GM19467 (cell line): ENCODE results near the gene CAMKMT.

Experiments used
- ATAC-seq: cut with Tn5 transposase; IDR thresholded peaks from one replicate; pipeline ENCODE4 v1.9.1; 2021; ENCODE audit warnings: mild to moderate bottlenecking, moderate library complexity; ENCODE audit not compliant: unreplicated experiment

The CAMKMT gene

GRCh38 chr2:44723921-44724320 is 362.2 kb downstream of the CAMKMT start:
- ATAC-seq: no peak

GRCh38 chr2:44730593-44730992 is 368.8 kb downstream of the CAMKMT start:
- ATAC-seq: no peak

- peak; percentile 82 for ATAC-seq
Observed at GRCh38 chr2:44731505-44731904, 369.8 kb downstream of the CAMKMT start.

- ATAC-seq: no peak
Observed at GRCh38 chr2:44736270-44736942, 374.7 kb downstream of the CAMKMT start.

GRCh38 chr2:44740678-44741077 is 378.9 kb downstream of the CAMKMT start:
- ATAC-seq: no peak

GRCh38 chr2:44741507-44741906 is 379.8 kb downstream of the CAMKMT start:
- ATAC-seq: no peak

- no peak for ATAC-seq
Observed at GRCh38 chr2:44742057-44742456, 380.3 kb downstream of the CAMKMT start.

- ATAC-seq: no peak
Observed at GRCh38 chr2:44743473-44743872, 381.7 kb downstream of the CAMKMT start.

- no peak for ATAC-seq
Observed at GRCh38 chr2:44744961-44745892, 383.5 kb downstream of the CAMKMT start.

GRCh38 chr2:44745922-44746766 is 384.4 kb downstream of the CAMKMT start:
- ATAC-seq: no peak

GRCh38 chr2:44746856-44747615 is 385.3 kb downstream of the CAMKMT start:
- ATAC-seq: no peak

- no peak for ATAC-seq
Observed at GRCh38 chr2:44747794-44748193, 386.0 kb downstream of the CAMKMT start.

GRCh38 chr2:44751754-44752479 is 390.2 kb downstream of the CAMKMT start:
- ATAC-seq: no peak

GRCh38 chr2:44752761-44753160 is 391.0 kb downstream of the CAMKMT start:
- no peak for ATAC-seq

- peak; percentile 90 for ATAC-seq
Observed at GRCh38 chr2:44753552-44754285, 392.0 kb downstream of the CAMKMT start.

- no peak for ATAC-seq
Observed at GRCh38 chr2:44758591-44758990, 396.8 kb downstream of the CAMKMT start.

- no peak for ATAC-seq
Observed at GRCh38 chr2:44759823-44760222, 398.1 kb downstream of the CAMKMT start.

- ATAC-seq: no peak
Observed at GRCh38 chr2:44763275-44763782, 401.6 kb downstream of the CAMKMT start.

- no peak for ATAC-seq
Observed at GRCh38 chr2:44766220-44766619, 404.5 kb downstream of the CAMKMT start.
